ENCODE results near the gene SMAD2.

SMAD2 gene

GRCh38 chr18:47931718-47932103, 1.3 kb upstream of the SMAD2 start:
- peak; percentile 37 for DNase-seq (ENCODE audit: low read depth)

DNA sequence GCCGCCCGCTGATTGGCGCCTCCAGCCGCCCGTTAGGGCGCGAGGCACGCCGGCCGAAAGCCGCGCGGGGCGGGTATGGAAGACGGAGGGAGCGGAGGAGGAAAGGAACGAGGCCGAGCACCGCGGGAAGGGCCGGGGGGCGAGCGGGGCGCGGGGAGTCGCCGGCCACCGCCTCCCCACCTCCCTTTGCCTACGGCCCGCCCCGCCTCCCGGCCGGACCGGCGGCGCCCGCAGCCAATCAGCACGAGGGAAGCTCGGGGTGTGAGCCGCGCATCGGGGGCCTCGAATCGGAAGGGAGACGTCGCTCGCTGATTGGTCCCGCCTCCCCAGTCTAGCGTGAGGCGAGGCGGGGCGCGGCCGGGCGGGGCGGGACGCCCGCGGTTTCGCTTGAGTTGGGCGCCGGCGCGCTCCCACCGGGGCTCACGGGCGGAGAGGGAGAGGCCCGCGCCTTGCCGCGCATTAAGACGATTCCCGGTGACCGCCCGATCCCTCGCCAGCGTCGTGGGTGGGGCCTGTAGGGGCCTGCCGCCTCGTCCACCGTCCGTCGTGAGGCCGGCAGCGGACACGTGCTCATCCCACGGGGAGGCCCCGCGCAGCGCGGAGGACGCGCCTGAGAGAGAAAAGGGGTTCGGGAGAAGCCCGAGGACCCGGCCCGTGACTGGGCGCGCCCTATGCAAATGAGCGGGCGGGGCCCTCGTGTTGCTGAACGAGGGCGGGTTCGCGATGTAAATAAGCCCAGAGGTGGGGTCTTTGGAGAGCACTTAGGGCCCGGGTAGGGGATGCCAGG, 665 bp upstream of the SMAD2 start:
- DNase-seq (ENCODE audit: low read depth), result peak; percentile 97

DNA sequence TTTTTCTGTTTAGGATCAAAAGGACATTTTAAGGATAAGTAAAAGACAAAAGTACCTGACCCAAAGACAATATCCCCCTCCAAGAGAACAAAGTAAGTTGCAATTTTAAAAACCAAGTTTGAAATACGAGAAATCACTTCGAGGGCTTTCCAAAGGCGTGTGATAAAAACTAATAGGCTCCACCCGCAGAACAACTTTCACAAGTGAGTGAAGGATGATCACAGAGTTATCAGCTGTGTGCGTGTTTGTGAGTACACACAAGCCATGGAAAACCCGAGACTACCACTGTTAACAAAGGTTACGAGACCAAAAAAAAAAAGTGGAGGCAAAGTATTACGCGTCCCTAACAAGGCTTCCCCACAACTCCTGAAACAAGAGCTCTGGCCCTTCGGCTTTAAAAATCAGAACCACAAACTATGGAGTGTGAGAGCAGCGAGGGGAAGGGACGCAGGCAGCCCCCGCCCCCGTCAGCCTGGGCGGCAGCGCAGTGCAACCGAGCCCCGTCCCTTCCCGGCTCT, 719 bp downstream of the SMAD2 start:
- peak; percentile 61 for DNase-seq (ENCODE audit: low read depth)

DNA sequence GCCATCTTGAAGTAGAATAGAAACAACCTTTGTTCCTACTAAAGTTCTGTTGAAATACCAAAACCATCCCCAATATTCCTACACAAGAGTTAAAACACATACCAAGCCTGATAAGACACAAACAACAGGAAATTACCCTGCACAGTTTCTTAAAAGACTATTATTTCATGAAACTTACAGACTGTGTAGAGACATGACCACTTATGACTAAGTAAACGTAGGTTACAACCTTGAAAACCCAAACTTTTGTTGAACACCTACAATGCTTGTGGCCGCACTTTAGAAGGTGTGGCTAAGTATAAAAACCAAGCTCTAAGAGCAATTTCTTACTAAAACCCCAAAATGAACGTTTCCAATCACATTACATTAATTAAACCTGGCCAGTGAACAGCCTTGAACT, 2.0 kb downstream of the SMAD2 start:
- DNase-seq (ENCODE audit: low read depth), result no peak

- DNase-seq (ENCODE audit: low read depth), result no peak
These were observed 4.2 kb downstream of the SMAD2 start for GRCh38 chr18:47926101-47926850.

- DNase-seq (ENCODE audit: low read depth), result no peak
These were observed 10.5 kb downstream of the SMAD2 start for GRCh38 chr18:47919916-47920315.

DNA sequence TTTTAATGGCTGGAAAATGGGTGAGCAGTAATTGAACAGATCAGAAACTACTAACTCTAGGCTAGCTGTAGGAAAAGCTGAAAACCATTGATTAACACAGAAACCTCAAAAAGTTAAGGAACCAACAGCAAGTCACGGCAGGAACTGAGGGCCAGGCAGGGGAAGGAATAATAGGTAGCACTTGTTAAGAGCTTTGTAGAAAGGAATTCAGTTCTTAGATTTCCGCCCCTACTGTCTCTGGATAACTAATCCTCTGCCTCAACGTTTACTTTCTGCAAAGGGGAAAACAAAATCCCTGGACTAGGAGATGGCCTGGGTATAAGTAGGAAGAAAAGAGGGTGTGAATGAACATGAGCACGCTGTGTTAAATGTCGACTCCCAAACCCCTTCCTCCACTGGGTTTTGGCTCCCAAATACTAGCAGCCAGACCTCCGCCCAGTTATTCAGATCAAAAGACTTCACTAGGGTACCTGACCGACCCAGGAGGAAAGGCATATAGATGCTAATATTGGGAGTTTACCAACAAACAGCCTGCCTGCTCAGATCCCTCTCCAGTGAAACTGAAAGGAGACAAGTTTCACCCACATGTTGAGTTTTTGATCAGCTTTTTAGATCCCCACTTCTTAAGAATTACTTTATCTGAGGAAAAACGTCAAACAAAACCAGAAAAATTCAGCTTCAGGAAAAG, 12.4 kb downstream of the SMAD2 start:
- no peak for DNase-seq (ENCODE audit: low read depth)

- DNase-seq (ENCODE audit: low read depth), result no peak
These were observed 14.5 kb downstream of the SMAD2 start for GRCh38 chr18:47915930-47916329.

DNA sequence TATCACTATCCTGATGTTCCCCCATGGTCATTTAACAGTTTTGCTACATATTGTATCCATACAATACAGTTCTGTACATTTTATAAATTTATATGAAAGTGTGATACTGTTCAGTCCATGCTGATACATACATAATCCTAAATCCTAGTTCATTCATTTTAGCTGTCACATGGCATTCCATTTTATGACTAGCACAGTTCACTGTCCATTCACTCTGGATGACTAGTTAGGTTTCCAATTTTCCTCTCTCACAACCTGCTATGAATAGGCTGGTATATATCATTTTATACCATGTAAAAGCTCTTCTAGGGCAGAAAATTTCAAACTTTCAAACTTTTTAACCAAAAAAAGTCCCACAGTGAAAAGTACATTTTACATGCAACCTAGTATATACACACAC, 15.2 kb downstream of the SMAD2 start:
- DNase-seq (ENCODE audit: low read depth), result no peak

DNA sequence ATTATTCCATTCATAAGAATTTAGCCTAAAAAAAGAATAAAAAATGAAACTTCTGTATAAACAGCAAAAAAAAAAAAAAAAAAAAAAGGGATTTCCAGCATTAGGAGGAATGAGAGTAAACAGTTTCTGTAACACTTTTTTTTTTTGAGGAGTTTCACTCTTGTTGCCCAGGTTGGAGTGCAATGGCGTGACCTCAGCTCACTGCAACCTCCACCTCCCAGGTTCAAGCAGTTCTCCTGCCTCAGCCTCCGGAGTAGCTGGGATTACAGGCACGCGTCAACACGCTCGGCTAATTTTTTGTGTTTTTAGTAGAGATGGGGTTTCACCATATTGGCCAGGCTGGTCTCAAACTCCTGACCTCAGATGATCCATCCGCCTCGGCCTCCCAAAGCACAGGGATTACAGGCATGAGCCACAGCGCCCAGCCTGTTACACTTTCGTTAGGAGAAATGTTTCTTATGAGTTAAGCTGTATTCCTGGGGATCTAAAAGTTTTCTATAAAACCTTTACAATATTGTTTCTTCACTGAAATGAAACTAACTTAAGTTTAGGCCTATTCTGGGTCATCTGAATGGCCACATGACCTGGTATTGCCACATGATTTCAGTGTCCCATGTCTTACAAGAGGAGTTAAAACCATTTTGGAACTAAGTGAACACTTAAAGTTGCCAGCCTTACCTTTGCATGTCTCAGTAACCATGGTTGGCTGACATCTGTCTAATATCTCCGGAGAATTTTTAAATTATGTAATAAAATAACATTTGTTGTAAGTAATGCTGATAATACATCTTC, 17.5 kb downstream of the SMAD2 start:
- no peak for DNase-seq (ENCODE audit: low read depth)

DNA sequence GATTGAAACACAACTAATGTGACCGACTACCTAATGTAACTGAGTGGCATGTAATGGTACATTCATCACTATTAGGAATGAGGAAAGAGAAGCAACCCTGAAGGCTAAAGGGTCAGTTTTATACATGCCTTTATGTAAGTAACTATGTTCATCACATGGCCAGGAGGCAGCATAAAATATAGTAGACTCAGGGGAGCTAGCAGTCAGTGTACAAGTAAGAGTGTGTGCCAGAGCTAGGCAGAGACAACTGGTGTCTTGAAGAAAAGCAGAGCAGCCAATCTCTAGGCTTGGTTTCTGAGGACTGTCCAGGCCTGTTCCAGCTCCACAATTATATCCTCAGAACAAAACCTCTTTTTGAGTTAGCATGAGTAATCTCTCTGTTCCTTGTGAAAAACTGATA, 18.1 kb downstream of the SMAD2 start:
- DNase-seq (ENCODE audit: low read depth), result no peak

GRCh38 chr18:47911877-47912276, 18.6 kb downstream of the SMAD2 start:
- no peak for DNase-seq (ENCODE audit: low read depth)

DNA sequence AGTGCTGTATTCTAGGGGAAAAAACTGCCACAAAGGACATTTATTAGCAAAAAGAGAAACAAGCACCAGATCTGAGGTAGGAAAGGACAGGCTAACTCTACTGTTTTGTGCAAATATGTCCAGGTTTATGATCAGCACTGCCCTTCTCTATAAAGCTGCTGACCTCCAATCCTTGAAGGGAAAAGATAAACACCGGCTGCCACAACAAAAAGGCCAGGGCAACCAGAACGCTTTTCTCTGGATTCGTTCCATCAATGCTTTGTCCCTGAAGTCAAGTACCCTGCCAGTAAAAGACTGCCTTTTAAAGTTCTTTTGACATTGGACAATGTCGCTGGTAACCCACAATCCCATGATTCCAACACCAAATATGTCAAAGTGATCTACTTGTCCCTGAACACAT, 21.0 kb downstream of the SMAD2 start:
- no peak for DNase-seq (ENCODE audit: low read depth)

GRCh38 chr18:47908592-47908991, 21.9 kb downstream of the SMAD2 start:
- DNase-seq (ENCODE audit: low read depth), result no peak

- no peak for DNase-seq (ENCODE audit: low read depth)
These were observed 24.1 kb downstream of the SMAD2 start for GRCh38 chr18:47906408-47906807.

GRCh38 chr18:47903809-47904208, 26.6 kb downstream of the SMAD2 start:
- DNase-seq (ENCODE audit: low read depth), result no peak

DNA sequence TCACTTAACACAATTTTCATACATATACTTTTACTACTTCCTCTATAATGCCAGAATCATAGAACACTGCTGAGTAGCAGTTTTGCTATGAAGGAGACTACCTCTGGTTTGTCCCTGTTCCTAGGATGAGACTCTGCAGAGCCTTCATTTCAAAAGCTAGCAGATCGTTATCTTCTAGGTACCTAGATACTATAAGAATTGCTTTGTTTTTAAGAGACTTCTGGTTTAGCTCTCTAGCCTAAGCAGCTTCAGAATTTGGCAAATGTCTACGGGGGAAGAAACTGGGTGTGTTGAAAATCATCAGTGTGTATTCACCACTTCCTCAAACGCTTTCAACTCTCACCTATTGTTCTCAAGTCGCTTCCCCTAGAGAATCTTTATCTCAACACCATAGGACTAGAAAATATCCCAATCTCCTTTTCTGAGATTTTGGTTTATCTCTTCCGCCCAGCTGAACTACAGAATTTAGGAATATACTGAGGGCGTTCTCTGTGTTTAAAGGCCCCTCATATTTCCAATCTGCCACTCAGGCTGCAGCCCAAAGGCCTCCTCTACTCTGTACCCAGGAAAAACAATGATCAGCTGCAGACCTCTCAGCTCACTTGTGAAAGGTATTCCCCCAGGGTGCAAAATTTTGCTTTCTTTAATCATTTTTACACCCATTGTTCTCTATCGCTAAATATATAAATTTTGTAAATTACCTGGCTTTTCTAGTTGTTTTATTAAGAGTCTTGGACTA, 28.7 kb downstream of the SMAD2 start:
- DNase-seq (ENCODE audit: low read depth), result no peak

GRCh38 chr18:47899107-47899840, 31.2 kb downstream of the SMAD2 start:
- no peak for DNase-seq (ENCODE audit: low read depth)

GRCh38 chr18:47898696-47899095, 31.8 kb downstream of the SMAD2 start:
- DNase-seq (ENCODE audit: low read depth), result no peak

- peak; percentile 22 for DNase-seq (ENCODE audit: low read depth)
These were observed 32.4 kb downstream of the SMAD2 start for GRCh38 chr18:47898055-47898454.

All from EH (cell line).